GM12878 (cell line): Measurements from ENCODE around the gene DNAJC12. TPM values are rescaled to one million over a fixed set of nuclear protein-coding genes. Genes with fewer than 3 reads are reported as not detected.

Experiments
- ATAC-seq: fragments of 200-7000 bp; cut with Tn5 transposase; 3 replicates; pipeline ENCODE4 v1.9.1; 2020; ENCODE audit warnings: mild to moderate bottlenecking, moderate library complexity
- BruUV-seq: library from RNA; stranded (reverse); fragments of 400-500 nt; replicated peaks from 2 replicates; lab custom pipeline; 2021; lab: Mats Ljungman, UMichigan
- CTCF ChIA-PET: fragments of 300-600 bp; sonication (Branson Sonifier 250); formaldehyde crosslinking; extraction: SDS; loops from one replicate; lab custom pipeline; 2021; ENCODE audit warnings: inconsistent platforms; lab: Yijun Ruan, JAX
- POLR2A ChIA-PET: fragments of 350-600 bp; formaldehyde crosslinking; extraction: SDS; loops from one replicate; lab custom pipeline; 2021; ENCODE audit warnings: inconsistent platforms; lab: Charles Lee
- RAD21 ChIA-PET: fragments of 300-600 bp; sonication (Branson Sonifier 250); formaldehyde crosslinking; loops from one replicate; lab custom pipeline; 2023; ENCODE audit warnings: antibody characterized with exemption; ENCODE audit not compliant: unreplicated experiment; lab: Charles Lee
- SMC1A ChIA-PET: fragments of 300-600 bp; sonication (Branson Sonifier 250); formaldehyde crosslinking; loops from one replicate; lab custom pipeline; 2023; ENCODE audit not compliant: unreplicated experiment, uncharacterized antibody; lab: Charles Lee
- DNase-seq: peaks from one replicate; pipeline ENCODE4 v3.0.0-alpha.2; 2011; ENCODE audit warnings: low read depth, low spot score
- FAIRE-seq: peaks from 3 replicates; lab custom pipeline; 2011; peaks lifted over from hg19 to GRCh38; lab: Jason Lieb, UNC
- H2AFZ ChIP-seq: 2 replicates; pipeline ENCODE4 v1.6.0; 2011; ENCODE audit warnings: low read depth, low read length, control low read depth; ENCODE audit not compliant: control insufficient read depth
- H3K27ac ChIP-seq: 2 replicates; pipeline ENCODE4 v1.5.1; 2011; ENCODE audit warnings: control low read depth; ENCODE audit not compliant: control insufficient read depth, insufficient read depth
- H3K27me3 ChIP-seq, 2 experiments: replicated peaks in 1 of 2; 2 replicates each; pipeline versions ENCODE4 v1.6.0 to v1.6.1; 2011; ENCODE audit warnings: low read length in 1 of 2; ENCODE audit not compliant: control insufficient read depth in 2 of 2, insufficient read depth in 2 of 2
- H3K36me3 ChIP-seq, 2 experiments: 2 replicates each; pipeline ENCODE4 v1.5.1; 2011; ENCODE audit warnings: low read length in 1 of 2; ENCODE audit not compliant: control insufficient read depth in 2 of 2, insufficient read depth in 2 of 2
- H3K4me1 ChIP-seq: 2 replicates; pipeline ENCODE4 v1.6.1; 2011; ENCODE audit warnings: mild to moderate bottlenecking, low read length, moderate library complexity, mixed read lengths; ENCODE audit not compliant: control insufficient read depth, insufficient read depth
- H3K4me2 ChIP-seq: 2 replicates; pipeline ENCODE4 v1.6.0; 2011; ENCODE audit warnings: control low read depth; ENCODE audit not compliant: control insufficient read depth, insufficient read depth
- H3K4me3 ChIP-seq: fragments of 200-600 bp; sonication (generic); 2 replicates; pipeline ENCODE4 v1.5.1; 2016
- H3K79me2 ChIP-seq: 2 replicates; pipeline ENCODE4 v1.6.0; 2011; ENCODE audit warnings: low read length; ENCODE audit not compliant: control insufficient read depth, insufficient read depth
- H3K9ac ChIP-seq: 2 replicates; pipeline ENCODE4 v1.8.0; 2011; ENCODE audit warnings: low read length, control low read depth, mixed read lengths; ENCODE audit not compliant: control insufficient read depth, insufficient read depth
- H3K9me3 ChIP-seq: replicated peaks from 3 replicates; pipeline ENCODE4 v1.5.1; 2011; ENCODE audit warnings: mild to moderate bottlenecking, low read length; ENCODE audit not compliant: control insufficient read depth, insufficient read depth
- H4K20me1 ChIP-seq: 2 replicates; pipeline ENCODE4 v1.6.0; 2011; ENCODE audit not compliant: control insufficient read depth, insufficient read depth
- BCL11A ChIP-seq: IDR thresholded peaks from 2 replicates; pipeline ENCODE4 v1.6.1; 2011; ENCODE audit warnings: low read depth, low read length
- CREM ChIP-seq: IDR thresholded peaks from 2 replicates; pipeline ENCODE4 v1.6.1; 2014; ENCODE audit warnings: antibody characterized with exemption, low read depth
- FOS ChIP-seq: IDR thresholded peaks from 3 replicates; pipeline ENCODE4 v1.6.1; 2011; ENCODE audit warnings: borderline replicate concordance; ENCODE audit not compliant: insufficient read length; ENCODE audit errors: extremely low read depth
- MYB ChIP-seq: fragments of 150-350 bp; IDR thresholded peaks from 2 replicates; pipeline ENCODE4 v1.6.1; 2014; ENCODE audit warnings: mild to moderate bottlenecking, low read depth, low read length, borderline replicate concordance
- NRF1 ChIP-seq: conservative IDR thresholded peaks from 2 replicates; pipeline ENCODE4 v1.6.1; 2011; ENCODE audit warnings: mild to moderate bottlenecking, low read depth, low read length, improper control_type of control experiment
- POU2F2 ChIP-seq: IDR thresholded peaks from 3 replicates; pipeline ENCODE4 v1.6.1; 2011; ENCODE audit warnings: low read depth, mild to moderate bottlenecking, low read length, borderline replicate concordance
- RCOR1 ChIP-seq: conservative IDR thresholded peaks from 2 replicates; pipeline ENCODE4 v1.6.1; 2012; ENCODE audit warnings: low read depth, low read length, improper control_type of control experiment
- RFX5 ChIP-seq: IDR thresholded peaks from 2 replicates; pipeline ENCODE4 v1.6.1; 2011; ENCODE audit warnings: low read depth, low read length, improper control_type of control experiment
- SMC3 ChIP-seq: IDR thresholded peaks from 2 replicates; pipeline ENCODE4 v1.6.1; 2011; ENCODE audit warnings: low read length, improper control_type of control experiment, borderline replicate concordance
- SUZ12 ChIP-seq: fragments of 200-600 bp; sonication (generic); IDR thresholded peaks from one replicate; pipeline ENCODE4 v1.6.1; 2018; ENCODE audit warnings: antibody characterized with exemption, mild to moderate bottlenecking; ENCODE audit not compliant: unreplicated experiment
- TBL1XR1 ChIP-seq: IDR thresholded peaks from 2 replicates; pipeline ENCODE4 v1.6.1; 2012; ENCODE audit warnings: low read depth, low read length, improper control_type of control experiment
- YBX1 ChIP-seq: fragments of 450-650 bp; IDR thresholded peaks from 2 replicates; pipeline ENCODE4 v1.6.1; 2016; ENCODE audit warnings: antibody characterized with exemption
- in situ Hi-C: fragments of 300-500 bp; cut with MboI; formaldehyde crosslinking; loops from 9 replicates; pipeline ENCODE4 v1.14.3; 2018; ENCODE audit warnings: mixed read lengths
- intact Hi-C: fragments of 100-400 bp; cut with micrococcal nuclease; formaldehyde crosslinking; loops from one replicate; pipeline ENCODE4 v1.14.2; 2022; ENCODE audit not compliant: unreplicated experiment
- polyA plus RNA-seq, 11 experiments: library from polyadenylated mRNA; depleted of rRNA in 4 of 11; unstranded in 6 of 11; stranded (reverse) in 5 of 11; fragments of >200 nt; fragmentation: Nextera tagmentation in 4 of 11; fragmentation: Illumina TruSeq in 1 of 11; extraction: Ambion mirVana in 4 of 11; extraction: Trizol in 1 of 11; gene quantifications; 1 replicate in 1 of 11; 2 replicates in 10 of 11; pipeline versions ENCODE4 v1.2.1 to v1.2.3, GENCODE V29; 2011 to 2016; ENCODE audit warnings: inconsistent platforms in 2 of 11, missing spikeins in 2 of 11, low read depth in 1 of 11
- total RNA-seq, 4 experiments: library from RNA; depleted of rRNA in 3 of 4; stranded (reverse); fragments of >200 nt in 3 of 4; fragmentation: Illumina TruSeq in 1 of 4; extraction: Trizol in 1 of 4; gene quantifications; 2 replicates each; pipeline versions ENCODE4 v1.2.1 to v1.2.3, GENCODE V29; 2013 to 2021
- TF ChIP-seq, protein P1 (sequence below): fragments of 450-650 bp; formaldehyde crosslinking; IDR thresholded peaks from 2 replicates; pipeline ENCODE4 v1.4.0; 2020; ENCODE audit warnings: mild to moderate bottlenecking, moderate library complexity
- TF ChIP-seq, protein P2 (sequence below): fragments of 450-650 bp; IDR thresholded peaks from 2 replicates; pipeline ENCODE4 v1.6.1; 2017; ENCODE audit warnings: mild to moderate bottlenecking, moderate library complexity

The DNAJC12 gene
- total and polyA plus RNA-seq, 10 of the 15 experiments (the other 5 are each of a cell fraction or from before 2014, with no cell fraction given) = 1.1 to 4.5 (median 3.0) TPM

DNA sequence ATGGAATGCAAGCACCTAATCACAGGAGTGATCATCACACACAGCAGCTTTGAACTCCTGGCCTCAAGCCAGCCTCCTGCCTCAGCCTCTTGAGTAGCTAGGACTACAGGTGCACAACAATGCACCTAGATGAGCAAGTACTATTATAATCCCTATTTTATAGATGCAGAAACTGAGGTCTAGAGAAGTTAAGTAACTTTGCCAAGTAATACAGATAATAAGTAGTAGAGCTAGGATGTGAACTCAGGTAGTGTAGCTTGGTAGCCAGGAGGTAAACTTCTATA is 33.7 kb downstream of the DNAJC12 start:
- BruUV-seq = no TSS peak
- H3K79me2 ChIP-seq = no peaks in the 10 kb centered on the region
- H3K4me1 ChIP-seq = no peaks in the 10 kb centered on the region
- H3K36me3 ChIP-seq = no peaks in the 10 kb centered on the region
- FAIRE-seq = no peak
- ChIA-PET RAD21 (interaction anchor here (1.0 kb wide), 1 partner anchor 497 kb away, joined by 4 read pairs; no protein-coding TSS in a partner anchor), POLR2A (no interaction called here), SMC1A (interaction anchor here (0.9 kb wide), 2 partner anchors 10 to 11 kb away, joined by 3 to 4 read pairs; no protein-coding TSS in a partner anchor), CTCF (interaction anchor here (1.0 to 3.3 kb wide), 3 partner anchors 9 to 16 kb away, joined by 3 to 19 read pairs (median 5); no protein-coding TSS in a partner anchor)
- H3K27me3 ChIP-seq = no peaks in the 10 kb centered on the region
- in situ Hi-C loops = no loop called here
- no peaks in the 10 kb centered on the region for H3K9me3 ChIP-seq
- no peak overlapping the region for H2AFZ ChIP-seq
- DNase-seq = no peak
- intact Hi-C loops = no loop called here
- no peak overlapping the region for H3K4me2 ChIP-seq
- ATAC-seq = no peak
- no peak overlapping the region for H3K4me3 ChIP-seq
- no peaks in the 10 kb centered on the region for H4K20me1 ChIP-seq
- no peak overlapping the region for H3K27ac ChIP-seq
- H3K9ac ChIP-seq = no peak overlapping the region
- TF ChIP-seq BCL11A (no peak), POU2F2 (no peak), MYB (no peak), CREM (no peak), SMC3 (no peak), RCOR1 (no peak), TBL1XR1 (no peak), SUZ12 (no peak), YBX1 (no peak), NRF1 (no peak), RFX5 (no peak), FOS (no peak)
- TF ChIP-seq, protein P1, sequence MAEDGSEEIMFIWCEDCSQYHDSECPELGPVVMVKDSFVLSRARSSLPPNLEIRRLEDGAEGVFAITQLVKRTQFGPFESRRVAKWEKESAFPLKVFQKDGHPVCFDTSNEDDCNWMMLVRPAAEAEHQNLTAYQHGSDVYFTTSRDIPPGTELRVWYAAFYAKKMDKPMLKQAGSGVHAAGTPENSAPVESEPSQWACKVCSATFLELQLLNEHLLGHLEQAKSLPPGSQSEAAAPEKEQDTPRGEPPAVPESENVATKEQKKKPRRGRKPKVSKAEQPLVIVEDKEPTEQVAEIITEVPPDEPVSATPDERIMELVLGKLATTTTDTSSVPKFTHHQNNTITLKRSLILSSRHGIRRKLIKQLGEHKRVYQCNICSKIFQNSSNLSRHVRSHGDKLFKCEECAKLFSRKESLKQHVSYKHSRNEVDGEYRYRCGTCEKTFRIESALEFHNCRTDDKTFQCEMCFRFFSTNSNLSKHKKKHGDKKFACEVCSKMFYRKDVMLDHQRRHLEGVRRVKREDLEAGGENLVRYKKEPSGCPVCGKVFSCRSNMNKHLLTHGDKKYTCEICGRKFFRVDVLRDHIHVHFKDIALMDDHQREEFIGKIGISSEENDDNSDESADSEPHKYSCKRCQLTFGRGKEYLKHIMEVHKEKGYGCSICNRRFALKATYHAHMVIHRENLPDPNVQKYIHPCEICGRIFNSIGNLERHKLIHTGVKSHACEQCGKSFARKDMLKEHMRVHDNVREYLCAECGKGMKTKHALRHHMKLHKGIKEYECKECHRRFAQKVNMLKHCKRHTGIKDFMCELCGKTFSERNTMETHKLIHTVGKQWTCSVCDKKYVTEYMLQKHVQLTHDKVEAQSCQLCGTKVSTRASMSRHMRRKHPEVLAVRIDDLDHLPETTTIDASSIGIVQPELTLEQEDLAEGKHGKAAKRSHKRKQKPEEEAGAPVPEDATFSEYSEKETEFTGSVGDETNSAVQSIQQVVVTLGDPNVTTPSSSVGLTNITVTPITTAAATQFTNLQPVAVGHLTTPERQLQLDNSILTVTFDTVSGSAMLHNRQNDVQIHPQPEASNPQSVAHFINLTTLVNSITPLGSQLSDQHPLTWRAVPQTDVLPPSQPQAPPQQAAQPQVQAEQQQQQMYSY (CRISPR knock-in tag) = no peak
- TF ChIP-seq, protein P2, sequence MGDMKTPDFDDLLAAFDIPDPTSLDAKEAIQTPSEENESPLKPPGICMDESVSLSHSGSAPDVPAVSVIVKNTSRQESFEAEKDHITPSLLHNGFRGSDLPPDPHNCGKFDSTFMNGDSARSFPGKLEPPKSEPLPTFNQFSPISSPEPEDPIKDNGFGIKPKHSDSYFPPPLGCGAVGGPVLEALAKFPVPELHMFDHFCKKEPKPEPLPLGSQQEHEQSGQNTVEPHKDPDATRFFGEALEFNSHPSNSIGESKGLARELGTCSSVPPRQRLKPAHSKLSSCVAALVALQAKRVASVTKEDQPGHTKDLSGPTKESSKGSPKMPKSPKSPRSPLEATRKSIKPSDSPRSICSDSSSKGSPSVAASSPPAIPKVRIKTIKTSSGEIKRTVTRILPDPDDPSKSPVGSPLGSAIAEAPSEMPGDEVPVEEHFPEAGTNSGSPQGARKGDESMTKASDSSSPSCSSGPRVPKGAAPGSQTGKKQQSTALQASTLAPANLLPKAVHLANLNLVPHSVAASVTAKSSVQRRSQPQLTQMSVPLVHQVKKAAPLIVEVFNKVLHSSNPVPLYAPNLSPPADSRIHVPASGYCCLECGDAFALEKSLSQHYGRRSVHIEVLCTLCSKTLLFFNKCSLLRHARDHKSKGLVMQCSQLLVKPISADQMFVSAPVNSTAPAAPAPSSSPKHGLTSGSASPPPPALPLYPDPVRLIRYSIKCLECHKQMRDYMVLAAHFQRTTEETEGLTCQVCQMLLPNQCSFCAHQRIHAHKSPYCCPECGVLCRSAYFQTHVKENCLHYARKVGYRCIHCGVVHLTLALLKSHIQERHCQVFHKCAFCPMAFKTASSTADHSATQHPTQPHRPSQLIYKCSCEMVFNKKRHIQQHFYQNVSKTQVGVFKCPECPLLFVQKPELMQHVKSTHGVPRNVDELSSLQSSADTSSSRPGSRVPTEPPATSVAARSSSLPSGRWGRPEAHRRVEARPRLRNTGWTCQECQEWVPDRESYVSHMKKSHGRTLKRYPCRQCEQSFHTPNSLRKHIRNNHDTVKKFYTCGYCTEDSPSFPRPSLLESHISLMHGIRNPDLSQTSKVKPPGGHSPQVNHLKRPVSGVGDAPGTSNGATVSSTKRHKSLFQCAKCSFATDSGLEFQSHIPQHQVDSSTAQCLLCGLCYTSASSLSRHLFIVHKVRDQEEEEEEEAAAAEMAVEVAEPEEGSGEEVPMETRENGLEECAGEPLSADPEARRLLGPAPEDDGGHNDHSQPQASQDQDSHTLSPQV = no peak
